Measurements from ENCODE around the gene BACE1-AS. TPM values are rescaled to one million over a fixed set of nuclear protein-coding genes. Genes with fewer than 3 reads are reported as not detected.

The BACE1-AS gene
- total RNA-seq, 2 experiments from 2014 or later: 4.4 to 8.0 TPM

- no TSS peak for BruUV-seq (replicated peaks)
- CTCF ChIA-PET (ENCODE audit: unreplicated experiment): no interaction called here
- POLR2A ChIA-PET: interaction anchor here (0.5 kb wide), 1 partner anchor 54 kb away, joined by 3 read pairs; no protein-coding TSS in a partner anchor
Observed at GRCh38 chr11:117300283-117300663, 9.1 kb downstream of the BACE1-AS start.

DNA sequence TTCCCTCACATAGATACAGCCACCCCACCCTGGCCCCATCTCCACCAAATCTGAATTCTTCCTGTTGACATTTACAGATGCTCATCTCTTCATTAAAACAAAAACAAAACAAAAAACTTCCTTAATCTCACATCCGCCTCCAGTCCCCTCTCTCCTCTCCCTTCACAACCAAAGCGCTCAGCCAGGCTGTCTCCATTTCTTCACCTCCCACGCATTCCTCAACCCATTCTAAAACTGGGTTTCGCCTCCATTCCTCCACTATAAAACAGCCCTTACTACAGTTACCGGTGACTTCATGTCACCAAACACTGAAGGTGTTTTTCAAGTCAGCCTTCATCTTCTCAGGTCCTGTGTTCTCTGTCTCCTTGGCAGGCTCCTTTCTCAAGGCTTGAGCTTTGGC, 9.6 kb downstream of the BACE1-AS start:
- Histone ChIP-seq H4K20me1 (ENCODE audit: insufficient read depth, low read length) (no peaks in the 10 kb centered on the region), H3K9me2 (ENCODE audit: insufficient read depth, low read length) (no peaks in the 10 kb centered on the region), H3K36me3 (ENCODE audit: insufficient read depth, low read length) (no peaks in the 10 kb centered on the region), H3K4me3 (ENCODE audit: low read depth, low read length, poor library complexity, severe bottlenecking) (no peak overlapping the region), H3K27ac (ENCODE audit: low read depth, low read length, poor library complexity, severe bottlenecking) (no peak overlapping the region), H3K79me2 (ENCODE audit: insufficient read depth, low read depth, low read length) (no peaks in the 10 kb centered on the region), H3K4me2 (ENCODE audit: low read length) (no peak overlapping the region), H3K4me1 (ENCODE audit: insufficient read depth, low read length, poor library complexity, severe bottlenecking) (no peaks in the 10 kb centered on the region), H2AFZ (ENCODE audit: low read length) (no peak overlapping the region), H3K9me3 (ENCODE audit: low read length) (no peaks in the 10 kb centered on the region)
- TF ChIP-seq, protein P1, sequence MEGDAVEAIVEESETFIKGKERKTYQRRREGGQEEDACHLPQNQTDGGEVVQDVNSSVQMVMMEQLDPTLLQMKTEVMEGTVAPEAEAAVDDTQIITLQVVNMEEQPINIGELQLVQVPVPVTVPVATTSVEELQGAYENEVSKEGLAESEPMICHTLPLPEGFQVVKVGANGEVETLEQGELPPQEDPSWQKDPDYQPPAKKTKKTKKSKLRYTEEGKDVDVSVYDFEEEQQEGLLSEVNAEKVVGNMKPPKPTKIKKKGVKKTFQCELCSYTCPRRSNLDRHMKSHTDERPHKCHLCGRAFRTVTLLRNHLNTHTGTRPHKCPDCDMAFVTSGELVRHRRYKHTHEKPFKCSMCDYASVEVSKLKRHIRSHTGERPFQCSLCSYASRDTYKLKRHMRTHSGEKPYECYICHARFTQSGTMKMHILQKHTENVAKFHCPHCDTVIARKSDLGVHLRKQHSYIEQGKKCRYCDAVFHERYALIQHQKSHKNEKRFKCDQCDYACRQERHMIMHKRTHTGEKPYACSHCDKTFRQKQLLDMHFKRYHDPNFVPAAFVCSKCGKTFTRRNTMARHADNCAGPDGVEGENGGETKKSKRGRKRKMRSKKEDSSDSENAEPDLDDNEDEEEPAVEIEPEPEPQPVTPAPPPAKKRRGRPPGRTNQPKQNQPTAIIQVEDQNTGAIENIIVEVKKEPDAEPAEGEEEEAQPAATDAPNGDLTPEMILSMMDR (conservative IDR thresholded peaks at IDR 0.05; ENCODE audit: low read length): no peak
- no peak for TF ChIP-seq EZH2phosphoT487 (IDR thresholded peaks at IDR 0.05; ENCODE audit: borderline replicate concordance, low read depth, low read length)
- no TSS peak for BruUV-seq (replicated peaks)
- intact Hi-C loops (cut with micrococcal nuclease; ENCODE audit: unreplicated experiment): no loop called here
- ChIA-PET CTCF (ENCODE audit: unreplicated experiment) (no interaction called here), POLR2A (no interaction called here)
- no peak for DNase-seq (ENCODE audit: low spot score)

More at GRCh38 chr11:117300283-117300663, 9.1 kb downstream of the BACE1-AS start:
- no peaks in the 10 kb centered on the region for H3K9me2 ChIP-seq (ENCODE audit: insufficient read depth, low read length)
- TF ChIP-seq, protein P1 (conservative IDR thresholded peaks at IDR 0.05; ENCODE audit: low read length): no peak
- no peak for TF ChIP-seq EZH2phosphoT487 (IDR thresholded peaks at IDR 0.05; ENCODE audit: borderline replicate concordance, low read depth, low read length)
- intact Hi-C loops (cut with micrococcal nuclease; ENCODE audit: unreplicated experiment): no loop called here
- H2AFZ ChIP-seq (ENCODE audit: low read length): no peak overlapping the region
- no peaks in the 10 kb centered on the region for H3K9me3 ChIP-seq (ENCODE audit: low read length)
- no peaks in the 10 kb centered on the region for H3K4me1 ChIP-seq (ENCODE audit: insufficient read depth, low read length, poor library complexity, severe bottlenecking)
- H3K36me3 ChIP-seq (ENCODE audit: insufficient read depth, low read length): no peaks in the 10 kb centered on the region
- no peak overlapping the region for H3K27ac ChIP-seq (ENCODE audit: low read depth, low read length, poor library complexity, severe bottlenecking)
- DNase-seq (ENCODE audit: low spot score): no peak
- H3K4me2 ChIP-seq (ENCODE audit: low read length): no peak overlapping the region
- no peaks in the 10 kb centered on the region for H4K20me1 ChIP-seq (ENCODE audit: insufficient read depth, low read length)
- H3K79me2 ChIP-seq (ENCODE audit: insufficient read depth, low read depth, low read length): no peaks in the 10 kb centered on the region
- H3K4me3 ChIP-seq (ENCODE audit: low read depth, low read length, poor library complexity, severe bottlenecking): no peak overlapping the region

- Histone ChIP-seq H3K27ac (ENCODE audit: low read depth, low read length, poor library complexity, severe bottlenecking) (no peak overlapping the region), H3K9me2 (ENCODE audit: insufficient read depth, low read length) (no peaks in the 10 kb centered on the region), H3K4me3 (ENCODE audit: low read depth, low read length, poor library complexity, severe bottlenecking) (no peak overlapping the region), H3K9me3 (ENCODE audit: low read length) (no peaks in the 10 kb centered on the region), H4K20me1 (ENCODE audit: insufficient read depth, low read length) (no peaks in the 10 kb centered on the region), H3K4me1 (ENCODE audit: insufficient read depth, low read length, poor library complexity, severe bottlenecking) (no peaks in the 10 kb centered on the region), H2AFZ (ENCODE audit: low read length) (no peak overlapping the region), H3K36me3 (ENCODE audit: insufficient read depth, low read length) (no peaks in the 10 kb centered on the region), H3K4me2 (ENCODE audit: low read length) (no peak overlapping the region), H3K79me2 (ENCODE audit: insufficient read depth, low read depth, low read length) (no peaks in the 10 kb centered on the region)
- CTCF ChIA-PET (ENCODE audit: unreplicated experiment): no interaction called here
- intact Hi-C loops (cut with micrococcal nuclease; ENCODE audit: unreplicated experiment): no loop called here
- no TSS peak for BruUV-seq (replicated peaks)
- DNase-seq (ENCODE audit: low spot score): no peak
- POLR2A ChIA-PET: no interaction called here
- no peak for TF ChIP-seq EZH2phosphoT487 (IDR thresholded peaks at IDR 0.05; ENCODE audit: borderline replicate concordance, low read depth, low read length)
- TF ChIP-seq, protein P1 (conservative IDR thresholded peaks at IDR 0.05; ENCODE audit: low read length): no peak
Observed at GRCh38 chr11:117302228-117302627, 11.1 kb downstream of the BACE1-AS start.
